RWPE2 (cell line): ENCODE measurements around the gene TNRC6C.

Experiments
- ATAC-seq: fragments of 200-7000 bp; cut with Tn5 transposase; 3 replicates; pipeline ENCODE4 v1.9.1; 2021; ENCODE audit warnings: low read depth
- DNase-seq: peaks from one replicate; pipeline ENCODE4 v3.0.0-alpha.2; 2020; ENCODE audit warnings: low spot score
- H3K27ac ChIP-seq: fragments of 450-650 bp; 2 replicates; pipeline ENCODE4 v1.5.1; 2017; ENCODE audit warnings: mild to moderate bottlenecking; ENCODE audit not compliant: poor library complexity, severe bottlenecking
- H3K27me3 ChIP-seq: fragments of 250-450 bp; sonication (Bioruptor Pico); 2 replicates; pipeline ENCODE4 v1.5.1; 2021; ENCODE audit warnings: mild to moderate bottlenecking, moderate library complexity; ENCODE audit not compliant: insufficient read depth, poor library complexity, severe bottlenecking
- H3K36me3 ChIP-seq: fragments of 250-450 bp; sonication (Bioruptor Pico); 2 replicates; pipeline ENCODE4 v1.5.1; 2020; ENCODE audit warnings: low read depth, mild to moderate bottlenecking, moderate library complexity
- H3K4me1 ChIP-seq: fragments of 250-450 bp; sonication (Bioruptor Pico); 2 replicates; pipeline ENCODE4 v1.5.1; 2021; ENCODE audit warnings: mild to moderate bottlenecking, moderate library complexity; ENCODE audit not compliant: insufficient read depth, poor library complexity, severe bottlenecking
- H3K4me3 ChIP-seq: fragments of 250-450 bp; sonication (Bioruptor Pico); 2 replicates; pipeline ENCODE4 v1.5.1; 2021; ENCODE audit warnings: mild to moderate bottlenecking, moderate library complexity; ENCODE audit not compliant: severe bottlenecking
- H3K9me3 ChIP-seq: fragments of 250-450 bp; sonication (Bioruptor Pico); 2 replicates; pipeline ENCODE4 v1.5.1; 2021; ENCODE audit warnings: mild to moderate bottlenecking, moderate library complexity; ENCODE audit not compliant: severe bottlenecking
- CTCF ChIP-seq: fragments of 450-650 bp; IDR thresholded peaks from one replicate; pipeline ENCODE4 v1.5.1; 2017; ENCODE audit warnings: mild to moderate bottlenecking, moderate library complexity; ENCODE audit not compliant: poor library complexity, severe bottlenecking

The TNRC6C gene

GRCh38 chr17:78001612-78002011 is 43.1 kb downstream of the TNRC6C start:
- no peak overlapping the region for H3K27ac ChIP-seq
- DNase-seq, result no peak
- no peaks in the 10 kb centered on the region for H3K36me3 ChIP-seq
- H3K27me3 ChIP-seq, result no peaks in the 10 kb centered on the region
- ATAC-seq, result no peak
- peaks cover 3% of the 10 kb centered on the region for H3K4me1 ChIP-seq
- H3K4me3 ChIP-seq, result no peak overlapping the region
- no peaks in the 10 kb centered on the region for H3K9me3 ChIP-seq
- no peak for TF ChIP-seq CTCF

GRCh38 chr17:78002166-78002565 is 43.7 kb downstream of the TNRC6C start:
- Histone ChIP-seq H3K27ac (no peak overlapping the region), H3K27me3 (no peaks in the 10 kb centered on the region), H3K9me3 (no peaks in the 10 kb centered on the region), H3K36me3 (no peaks in the 10 kb centered on the region), H3K4me3 (no peak overlapping the region), H3K4me1 (peaks cover 3% of the 10 kb centered on the region)
- DNase-seq, result no peak
- no peak for TF ChIP-seq CTCF
- ATAC-seq, result no peak

GRCh38 chr17:78005452-78006171 is 47.1 kb downstream of the TNRC6C start:
- DNase-seq (no peak), ATAC-seq (no peak)
- Histone ChIP-seq H3K27ac (no peak overlapping the region), H3K4me1 (no peaks in the 10 kb centered on the region), H3K9me3 (no peaks in the 10 kb centered on the region), H3K4me3 (no peak overlapping the region), H3K27me3 (no peaks in the 10 kb centered on the region), H3K36me3 (no peaks in the 10 kb centered on the region)
- TF ChIP-seq CTCF, result no peak

- DNase-seq (no peak), ATAC-seq (no peak)
- no peaks in the 10 kb centered on the region for H3K27me3 ChIP-seq
- no peak overlapping the region for H3K27ac ChIP-seq
- TF ChIP-seq CTCF, result no peak
- H3K9me3 ChIP-seq, result no peaks in the 10 kb centered on the region
- no peak overlapping the region for H3K4me3 ChIP-seq
- H3K4me1 ChIP-seq, result no peaks in the 10 kb centered on the region
- no peaks in the 10 kb centered on the region for H3K36me3 ChIP-seq
These were observed 47.8 kb downstream of the TNRC6C start for GRCh38 chr17:78006338-78006737.

GRCh38 chr17:78007647-78008046 is 49.1 kb downstream of the TNRC6C start:
- DNase-seq (no peak), ATAC-seq (no peak)
- Histone ChIP-seq H3K4me3 (no peak overlapping the region), H3K27ac (no peak overlapping the region), H3K9me3 (no peaks in the 10 kb centered on the region), H3K36me3 (no peaks in the 10 kb centered on the region), H3K4me1 (no peaks in the 10 kb centered on the region), H3K27me3 (no peaks in the 10 kb centered on the region)
- TF ChIP-seq CTCF, result no peak
